NCI-H774 (cell line): Measurements from ENCODE around the gene PAQR7.

ENCODE experiments used
- DNase-seq: peaks from one replicate; lab custom pipeline; 2025; lab: John Stamatoyannopoulos, UW

PAQR7 gene

DNA sequence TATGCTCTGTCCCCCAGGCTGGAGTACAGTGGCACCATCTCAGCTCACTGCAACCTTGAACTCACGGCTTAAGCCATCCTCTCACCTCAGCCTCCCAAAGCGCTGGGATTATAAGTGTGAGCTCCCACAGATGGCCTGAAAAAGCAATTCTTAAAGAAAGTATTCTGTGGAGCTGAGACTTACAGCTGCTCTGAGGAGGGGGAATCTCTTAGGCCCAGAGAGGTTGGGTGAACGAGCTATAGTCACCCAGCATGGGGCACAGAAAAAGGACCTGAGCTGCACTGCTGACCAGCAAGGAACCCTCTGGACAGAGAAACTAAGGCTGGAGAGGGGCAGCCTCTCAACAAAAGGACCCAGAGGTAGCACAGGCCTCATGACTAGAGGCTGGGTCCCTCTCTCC, 1.3 kb downstream of the PAQR7 start:
- no peak for DNase-seq

DNA sequence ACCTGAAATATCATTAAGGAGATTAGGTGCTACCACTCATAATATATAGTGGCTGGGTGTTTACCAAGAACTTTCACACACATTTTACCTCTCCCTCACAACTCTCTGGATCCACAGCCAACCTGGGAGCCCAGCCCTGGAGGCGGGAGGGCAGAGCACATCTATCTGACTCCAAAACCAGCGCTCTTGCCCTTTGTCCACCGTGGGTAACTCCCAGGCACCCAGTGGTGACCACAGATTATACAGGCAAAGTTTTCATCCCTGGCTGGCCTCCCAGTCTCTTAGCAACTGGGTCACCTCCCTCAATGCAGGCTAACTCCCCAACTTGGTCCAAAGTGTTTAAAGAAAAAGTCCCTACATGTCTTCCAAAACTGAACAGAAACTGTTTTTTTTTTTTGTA, 2.4 kb downstream of the PAQR7 start:
- no peak for DNase-seq

DNA sequence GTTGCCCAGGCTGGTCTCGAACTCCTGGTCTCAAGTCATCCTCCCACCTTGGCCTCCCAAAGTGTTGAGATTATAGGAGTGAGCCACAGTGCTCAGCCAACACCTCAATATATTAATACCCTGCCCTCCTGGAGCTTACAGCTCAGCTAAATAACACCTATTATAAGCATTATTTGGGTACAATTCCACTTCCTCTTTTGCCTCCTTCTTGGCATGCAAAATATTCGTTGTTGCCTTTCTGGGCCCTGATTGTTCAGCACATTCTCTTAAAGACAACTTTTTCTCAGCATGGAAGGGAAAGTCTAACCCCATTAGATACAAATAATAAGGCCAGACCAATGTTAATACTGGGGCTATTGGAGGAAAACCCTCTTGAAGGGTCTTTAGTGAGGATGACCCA, 2.8 kb downstream of the PAQR7 start:
- DNase-seq: no peak

DNA sequence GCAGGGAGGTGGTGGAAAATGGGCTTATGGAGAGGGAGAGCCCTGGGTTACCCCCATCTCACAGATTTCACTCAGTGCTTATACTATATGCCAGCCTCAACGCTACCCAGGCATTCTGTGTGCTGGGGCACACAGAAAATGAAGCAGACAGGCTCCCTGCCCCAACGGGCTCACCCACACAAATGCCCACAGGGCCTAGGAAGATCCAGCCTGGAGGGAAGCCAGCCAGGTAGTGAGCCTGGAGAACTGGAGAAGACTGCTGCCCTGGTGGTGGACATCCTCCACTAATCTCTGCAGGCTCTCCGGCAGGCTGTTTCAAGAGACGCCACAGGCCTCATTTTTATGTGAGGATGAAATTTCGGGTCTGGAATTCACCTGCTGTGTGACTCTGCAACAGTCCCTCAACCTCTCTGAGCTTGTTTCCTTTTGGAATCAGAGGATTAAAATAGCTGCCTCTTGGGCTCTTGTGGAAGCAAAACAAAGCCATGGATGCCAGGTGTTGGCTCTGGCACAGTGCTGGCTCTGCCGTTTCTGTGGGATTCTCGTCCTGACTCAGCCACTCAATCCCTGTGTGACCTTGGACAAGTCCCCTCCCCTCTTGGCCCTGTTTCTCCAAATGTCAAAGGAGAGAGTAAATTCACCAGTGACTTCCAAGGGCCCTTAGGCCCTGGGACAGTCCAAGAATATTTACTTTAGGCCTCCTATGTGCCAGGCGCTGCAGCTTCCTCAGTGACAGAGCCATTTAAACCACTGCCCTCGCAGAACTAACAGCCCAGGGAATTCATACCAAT, 3.6 kb downstream of the PAQR7 start:
- no peak for DNase-seq

DNA sequence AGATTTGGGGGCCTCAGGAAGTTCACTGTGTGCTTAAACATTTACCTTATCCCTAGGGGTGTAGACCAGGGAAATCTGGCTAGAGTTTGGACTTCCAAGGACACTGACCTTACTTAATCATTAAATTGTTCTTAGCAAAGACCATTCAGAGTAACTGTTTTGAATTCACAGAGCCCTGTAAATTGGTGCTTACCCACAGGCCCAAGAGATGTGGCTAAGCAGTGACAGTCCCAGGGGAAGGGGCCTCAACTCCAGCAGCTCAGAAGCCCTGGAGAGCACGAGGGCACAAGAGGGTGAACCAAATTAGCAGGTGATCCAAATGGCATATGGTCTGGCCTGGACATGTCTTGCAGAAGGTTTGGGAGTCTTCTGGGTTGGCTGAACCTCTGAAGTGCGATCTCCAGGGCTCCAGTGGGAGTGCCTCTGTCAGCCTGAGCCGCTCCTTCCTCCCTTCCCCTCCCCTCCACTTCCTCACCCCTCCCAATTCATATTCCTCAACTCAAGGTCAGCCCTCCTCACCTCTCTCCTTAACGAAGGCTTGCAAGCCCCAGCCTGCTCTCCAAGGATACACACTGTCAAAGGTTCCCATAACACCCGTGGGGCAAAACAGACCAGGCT, 4.3 kb downstream of the PAQR7 start:
- DNase-seq: no peak

DNA sequence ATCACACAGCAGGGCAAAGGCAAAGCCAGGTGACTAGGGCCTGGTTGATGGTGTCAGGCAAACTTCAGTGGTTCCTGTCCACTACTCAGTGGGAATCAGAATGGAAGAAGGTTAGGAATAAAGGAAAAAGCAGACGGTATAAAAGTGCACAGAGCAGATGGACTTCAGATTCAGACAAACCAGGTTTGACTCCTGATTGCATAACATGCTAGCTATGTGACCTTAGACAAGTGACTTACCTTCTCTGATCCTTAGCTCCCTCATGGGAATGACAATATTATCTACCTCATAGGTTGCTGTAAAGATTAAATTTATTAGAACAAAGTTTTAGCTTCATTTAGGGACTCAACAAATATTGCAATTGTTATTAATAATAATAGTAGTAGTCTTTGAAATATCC, 4.9 kb downstream of the PAQR7 start:
- no peak for DNase-seq

DNA sequence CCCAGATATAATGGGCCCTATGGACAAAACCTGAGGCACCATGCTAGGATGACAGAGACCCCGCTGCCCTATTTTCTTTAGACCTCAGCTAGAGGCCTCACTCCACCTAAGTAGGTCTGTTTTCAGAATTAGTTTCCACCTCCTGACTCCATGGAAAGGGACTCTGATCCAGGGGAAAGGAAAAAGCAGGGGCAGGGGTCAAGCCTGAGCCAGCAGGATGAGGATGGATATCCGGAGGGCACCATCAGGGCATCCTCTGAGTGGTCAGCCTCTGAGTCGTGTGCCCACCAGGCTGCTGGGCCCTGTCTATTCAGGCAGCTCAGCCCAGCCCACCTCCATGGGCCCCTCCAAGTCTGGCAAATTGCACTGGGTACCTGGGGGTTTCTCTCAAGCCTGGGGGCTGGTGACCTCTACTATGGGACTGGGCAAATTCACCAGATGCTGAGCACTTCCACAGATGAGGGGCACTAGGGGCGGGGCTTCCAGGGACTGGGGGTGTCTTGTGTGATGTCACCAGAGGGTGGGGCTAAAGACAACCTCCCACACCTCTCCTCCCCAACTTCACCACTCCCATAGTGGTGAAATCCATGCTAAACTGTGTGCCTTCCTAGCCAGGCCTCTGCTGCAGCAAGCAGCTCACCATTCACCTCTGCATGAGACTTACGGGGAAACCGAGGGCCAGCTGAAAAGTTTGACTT, 5.5 kb downstream of the PAQR7 start:
- no peak for DNase-seq

DNA sequence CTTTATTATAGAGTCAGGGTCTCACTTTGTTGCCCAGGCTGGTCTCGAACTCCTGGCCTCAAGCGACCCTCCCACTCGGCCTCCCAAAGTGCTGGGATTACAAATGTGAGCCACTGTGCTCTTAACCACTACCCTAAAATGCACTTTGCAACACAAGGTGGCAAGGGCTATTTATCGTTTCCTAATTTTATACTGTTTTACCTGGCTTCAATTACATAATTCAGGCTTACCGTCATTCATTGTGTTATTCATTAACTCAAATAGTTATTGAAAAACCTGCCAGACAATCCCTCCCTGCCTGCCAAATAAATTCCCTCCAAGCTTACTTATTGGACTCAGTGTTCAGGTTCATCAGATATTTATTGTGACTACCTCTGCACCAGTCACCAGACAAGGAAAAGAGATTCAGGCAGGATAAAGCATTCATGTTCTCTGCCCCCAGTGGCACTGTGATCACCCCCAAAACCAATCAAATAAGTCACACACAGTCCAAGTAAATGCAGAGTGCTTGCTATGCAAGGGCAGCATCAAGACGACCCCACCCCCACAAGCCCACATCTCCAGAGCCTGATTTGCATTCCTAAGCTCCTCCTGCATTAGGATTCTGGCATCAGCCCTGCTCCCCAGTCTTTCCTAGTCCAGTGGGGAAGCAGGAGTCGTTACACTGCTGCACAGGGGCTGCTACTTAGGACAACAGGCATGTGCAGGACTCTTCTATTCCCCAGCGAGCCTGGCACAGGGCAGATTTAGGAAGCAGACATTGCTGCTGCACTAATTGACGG, 8.1 kb downstream of the PAQR7 start:
- DNase-seq: no peak

DNA sequence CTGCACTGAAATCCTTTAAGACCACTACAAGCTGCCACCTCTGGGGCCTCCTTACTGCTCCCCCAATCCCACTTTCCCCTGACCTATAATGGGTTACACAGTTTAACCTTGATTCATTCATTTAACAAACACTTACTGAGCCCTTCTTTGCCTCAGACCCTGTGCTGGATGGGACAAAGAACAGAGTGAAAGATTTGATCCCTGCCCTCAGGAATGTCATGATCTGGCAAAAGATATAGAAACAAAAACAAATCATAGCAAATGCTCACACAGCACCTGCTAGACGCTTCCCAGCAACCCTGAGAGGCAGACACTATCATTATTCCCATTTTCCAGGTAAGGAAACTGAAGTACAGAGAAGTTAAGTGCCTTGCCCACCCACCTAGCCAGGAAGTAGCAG, 9.2 kb downstream of the PAQR7 start:
- DNase-seq: no peak

DNA sequence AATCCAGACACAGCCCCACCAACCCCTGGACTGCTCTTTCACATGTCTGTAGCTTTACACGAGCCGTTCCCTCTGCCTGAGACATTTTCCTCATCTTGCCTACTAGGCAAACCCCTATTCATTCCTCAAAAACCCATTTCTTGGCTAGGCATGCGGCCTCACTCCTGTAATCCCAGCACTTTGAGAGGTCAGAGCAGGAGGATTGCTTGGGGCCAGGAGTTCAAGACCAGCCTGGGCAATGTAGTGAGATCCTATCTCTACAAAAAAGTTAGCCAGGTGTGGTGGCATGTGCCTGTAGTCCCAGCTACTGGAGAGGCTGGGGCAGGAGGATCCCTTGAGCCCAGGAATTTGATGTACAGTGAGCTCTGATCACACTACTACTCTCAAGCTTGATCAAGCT, 11.1 kb downstream of the PAQR7 start:
- DNase-seq: no peak

DNA sequence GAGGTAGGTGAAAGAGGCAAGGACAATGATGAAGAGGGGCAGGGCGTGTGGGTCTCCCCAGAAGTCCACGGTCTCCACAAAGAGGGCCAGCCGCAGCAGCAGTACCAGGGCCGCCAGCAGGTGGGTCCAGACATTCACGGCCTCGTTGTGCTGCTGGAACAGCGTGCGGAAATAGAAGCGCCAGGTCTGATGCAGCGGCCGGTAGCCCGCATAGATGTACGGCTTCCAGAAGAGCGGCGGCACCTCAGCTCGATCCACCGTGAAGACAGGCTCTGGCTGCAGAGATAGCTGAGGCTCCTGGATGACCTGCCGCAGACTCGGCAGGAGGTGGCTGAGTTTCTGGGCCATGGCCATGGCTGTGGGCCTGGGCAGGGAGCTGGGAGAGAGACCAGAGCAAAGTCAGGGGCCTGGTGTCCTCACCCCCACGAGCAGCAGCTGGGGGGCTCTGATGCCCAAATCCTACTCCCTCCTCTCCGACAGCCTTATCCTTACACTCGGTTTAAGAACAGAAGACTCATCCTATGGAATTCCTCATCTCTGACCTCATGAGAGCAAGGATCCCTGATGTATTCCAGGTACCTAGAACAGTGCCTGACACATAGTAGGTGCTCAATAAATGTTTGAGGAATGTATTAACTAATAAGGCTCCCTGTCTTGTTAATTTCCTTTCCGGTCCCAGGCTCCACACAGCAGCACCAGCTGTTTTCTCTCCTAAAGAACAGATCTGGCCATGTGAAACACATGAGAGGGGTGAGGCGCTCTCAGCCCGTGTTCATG, 11.8 kb downstream of the PAQR7 start:
- no peak for DNase-seq

DNA sequence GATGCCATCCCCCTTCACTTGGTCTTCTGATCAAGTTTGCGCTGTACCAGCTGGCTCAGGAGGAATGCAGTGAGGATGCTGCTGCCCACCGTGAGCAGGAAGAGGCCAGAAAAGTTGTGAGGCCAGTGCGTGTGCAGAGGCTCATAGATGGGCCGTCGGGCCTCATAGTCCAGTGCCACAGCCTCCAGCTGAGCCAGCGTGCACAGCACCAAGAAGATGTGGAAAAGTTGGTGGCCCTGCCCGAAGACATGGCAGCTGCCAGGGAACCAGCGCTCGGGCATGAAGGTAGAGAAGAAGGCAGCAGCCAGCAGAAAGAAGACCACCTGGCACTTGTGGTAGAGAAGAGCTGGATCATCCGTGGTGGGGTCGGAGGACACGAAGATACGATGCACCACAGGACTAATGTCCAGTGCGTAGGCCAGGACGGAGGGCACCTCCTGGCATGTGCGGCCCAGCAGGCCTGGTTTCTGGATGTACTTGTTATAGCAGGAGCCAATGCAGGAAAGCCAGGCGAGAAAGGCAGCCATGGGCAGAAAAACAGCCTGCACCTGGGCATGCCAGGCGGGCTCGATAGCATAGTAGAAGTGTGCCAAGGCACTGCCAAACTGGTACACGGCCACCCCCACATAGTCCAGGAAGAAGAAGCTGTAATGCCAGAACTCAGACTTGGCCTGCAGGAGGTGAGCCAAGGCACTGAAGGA, 12.6 kb downstream of the PAQR7 start:
- DNase-seq: no peak

DNA sequence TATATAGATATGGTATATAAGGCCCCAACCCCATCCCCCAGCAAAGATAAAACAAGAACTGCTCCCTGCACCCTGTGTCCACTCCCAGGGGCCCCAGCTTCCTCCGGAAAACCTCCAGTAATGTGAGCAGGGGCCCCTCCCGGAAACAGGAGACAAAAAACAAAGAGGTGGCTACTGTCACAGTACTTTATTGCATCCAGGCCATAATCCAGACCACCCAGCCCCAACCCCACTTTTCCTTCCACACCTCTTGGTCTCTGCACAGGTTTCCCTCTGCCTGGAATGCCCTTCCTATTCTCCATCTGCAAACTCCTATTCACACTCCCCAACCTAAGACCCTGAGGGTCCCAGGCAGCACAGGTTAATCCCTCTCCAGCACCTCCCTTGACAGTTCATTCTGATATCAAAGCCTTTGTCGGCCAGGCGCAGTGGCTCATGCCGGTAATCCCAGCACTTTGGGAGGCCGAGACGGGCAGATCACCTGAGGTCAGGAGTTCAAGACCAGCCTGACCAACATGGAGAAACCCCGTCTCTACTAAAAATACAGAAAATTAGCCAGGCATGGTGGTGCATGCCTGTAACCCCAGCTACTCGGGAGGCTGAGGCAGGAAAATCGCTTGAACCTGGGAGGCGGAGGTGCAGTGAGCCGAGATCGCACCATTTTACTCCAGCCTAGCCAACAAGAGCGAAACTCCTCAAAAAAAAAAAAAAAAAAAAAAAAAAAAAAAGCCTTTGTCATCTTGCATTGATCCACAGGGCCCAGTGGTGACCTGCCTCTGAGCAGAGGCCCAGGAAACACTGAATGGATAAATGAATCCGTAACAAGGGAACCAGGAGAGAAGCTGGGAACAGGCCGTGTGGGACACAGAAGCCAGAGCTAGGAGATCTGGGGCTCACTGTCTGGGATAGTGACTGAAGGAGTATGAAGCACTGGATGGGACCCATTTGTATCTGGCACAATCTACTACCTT, 13.9 kb downstream of the PAQR7 start:
- no peak for DNase-seq

DNA sequence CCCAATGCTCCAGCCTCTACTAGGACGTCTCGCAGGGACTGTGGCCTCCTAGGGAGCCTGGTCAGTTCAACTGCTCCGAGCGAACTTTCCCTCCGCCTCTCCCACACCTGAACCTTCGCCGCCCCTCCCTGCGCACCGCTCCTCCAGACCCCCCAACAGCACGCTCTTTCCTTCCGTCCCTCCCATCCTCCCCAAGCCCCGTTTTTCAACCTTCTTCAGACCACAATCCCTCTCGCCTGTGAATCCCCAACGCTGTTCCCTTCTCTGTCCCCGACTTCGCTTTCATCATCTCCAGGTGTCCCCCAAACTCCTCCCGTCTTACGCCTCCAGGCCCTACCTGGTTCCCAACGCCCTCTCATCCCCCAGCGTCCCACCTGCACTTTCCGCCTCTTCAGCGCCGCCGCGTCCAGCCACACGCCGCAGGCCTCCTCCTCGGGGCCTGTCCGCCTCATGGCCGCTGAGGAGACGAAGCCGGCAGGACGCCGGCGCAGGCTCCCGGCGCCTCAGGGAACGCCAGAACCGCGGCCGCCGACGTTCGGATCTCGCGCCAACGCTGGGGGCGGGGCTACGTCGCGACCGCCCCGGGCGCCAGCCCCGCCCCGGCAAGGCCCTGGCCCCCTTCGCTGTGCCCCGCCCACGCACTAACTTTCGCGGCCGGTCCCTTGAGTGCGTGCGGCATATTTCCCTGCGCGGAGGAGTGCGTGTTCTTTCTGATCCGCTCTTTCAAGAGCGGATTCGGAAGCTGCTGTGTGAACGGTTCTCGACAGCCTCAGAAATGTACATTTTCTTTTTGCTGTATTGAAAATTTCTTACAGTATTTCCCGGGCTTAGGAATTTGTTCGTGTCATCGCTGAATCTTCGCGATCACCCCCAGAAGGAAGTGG, 16.4 kb downstream of the PAQR7 start, which contains the start of gene AUNIP:
AUNIP (minus strand) TSS at position 552 of the 884 bp plus-strand sequence; CDS start at position 452, 100 bp downstream.
- DNase-seq: peak; percentile 44

DNA sequence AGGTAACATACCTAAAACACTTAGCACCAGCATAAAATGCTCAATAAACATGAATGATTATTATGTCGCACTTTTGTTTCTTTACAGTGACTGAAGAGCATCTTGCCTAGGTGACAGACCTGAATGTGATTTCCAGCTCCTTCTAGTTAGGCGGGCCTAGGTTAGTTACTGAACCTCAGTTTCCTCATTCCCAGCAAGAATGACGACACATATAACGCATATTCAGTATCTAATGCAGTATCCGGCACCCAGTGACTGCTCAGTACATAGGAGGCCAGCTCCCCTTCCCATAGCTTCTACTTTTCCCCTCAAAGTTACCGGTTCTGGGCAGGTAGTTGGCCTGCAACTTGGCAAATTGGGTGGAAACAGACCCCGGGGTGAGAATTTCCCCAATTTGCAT, 17.0 kb downstream of the PAQR7 start:
- no peak for DNase-seq

DNA sequence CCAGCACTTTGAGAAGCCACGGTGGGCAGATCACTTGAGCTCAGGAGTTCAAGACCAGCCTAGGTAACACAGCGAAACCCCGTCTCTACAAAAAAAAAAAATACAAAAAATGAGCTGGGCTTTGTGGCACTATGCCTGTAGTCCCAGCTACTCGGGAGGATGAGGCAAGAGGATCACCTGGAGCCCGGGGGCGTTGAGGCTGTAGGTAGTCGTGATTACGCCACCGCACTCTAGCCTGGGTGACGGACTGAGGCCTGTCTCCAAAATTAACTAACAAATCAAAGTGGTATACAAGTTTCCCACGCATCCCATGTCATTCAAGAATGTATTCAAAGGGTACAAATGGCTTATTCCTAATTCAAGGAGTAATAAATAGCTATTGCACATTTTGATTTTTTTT, 18.7 kb downstream of the PAQR7 start:
- no peak for DNase-seq

DNA sequence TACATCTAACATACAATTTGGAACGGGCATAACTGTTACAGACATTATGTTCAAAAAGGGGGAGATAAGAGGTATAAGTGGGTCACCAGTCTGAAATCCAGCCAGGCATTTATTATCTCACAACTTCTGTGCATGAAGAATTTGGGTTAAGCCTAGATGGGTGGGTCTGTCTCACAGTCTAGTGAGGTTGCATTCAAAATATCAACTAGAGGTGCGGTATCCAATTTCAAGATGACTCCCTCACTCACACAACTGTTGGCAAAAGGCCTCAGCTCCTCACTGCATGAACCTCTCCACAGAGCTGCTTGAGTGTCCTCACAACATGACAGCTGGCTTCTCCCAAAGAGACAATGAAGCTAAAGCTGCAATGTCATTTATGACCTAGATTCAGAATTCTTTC, 21.0 kb downstream of the PAQR7 start:
- no peak for DNase-seq

DNA sequence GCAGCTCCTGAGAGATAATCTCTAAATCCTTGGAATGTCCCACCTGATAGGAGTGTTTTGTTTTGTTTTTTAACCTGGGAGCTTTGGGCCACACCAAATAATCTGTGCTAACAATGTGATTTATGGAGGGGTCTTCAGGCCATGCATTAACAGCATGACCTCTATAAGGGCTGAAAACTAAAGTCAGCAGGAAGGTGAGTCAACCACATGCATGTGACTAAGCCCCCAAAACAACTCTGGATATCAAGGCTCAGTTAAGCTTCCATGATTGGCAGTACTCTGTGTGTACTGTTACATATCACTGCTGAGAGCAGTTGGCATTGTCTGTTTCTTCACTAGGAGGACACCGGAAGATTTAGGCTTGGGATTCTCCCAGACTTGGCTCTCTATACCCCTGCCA, 27.0 kb downstream of the PAQR7 start:
- DNase-seq: no peak

DNA sequence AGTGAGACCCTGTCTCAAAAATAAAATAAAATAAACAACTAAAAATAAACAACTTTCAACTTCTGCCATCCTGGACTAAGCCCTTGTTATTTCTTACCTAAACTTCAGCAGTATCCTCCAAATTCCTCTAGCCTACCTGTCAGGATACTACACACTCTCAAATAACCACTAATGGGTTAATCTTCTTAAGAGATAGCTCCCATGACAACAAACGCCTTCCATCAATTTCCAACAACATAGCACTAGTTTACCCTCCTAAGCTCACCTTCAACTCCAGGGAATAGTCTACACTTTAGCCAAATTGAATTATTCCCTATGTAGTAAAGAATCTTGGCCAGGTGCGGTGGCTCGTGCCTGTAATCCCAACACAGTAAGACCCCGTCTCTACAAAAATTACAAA, 27.6 kb downstream of the PAQR7 start:
- no peak for DNase-seq
